Neuronal stem cell (in vitro differentiated cells): ENCODE results near the gene UCMA. TPM values are rescaled to one million over a fixed set of nuclear protein-coding genes. Genes with fewer than 3 reads are reported as not detected.

Source experiments
- DNase-seq: peaks from one replicate; pipeline ENCODE4 v3.0.0-alpha.2; 2013; ENCODE audit warnings: low spot score
- H2AFZ ChIP-seq: one replicate; pipeline ENCODE4 v1.6.1; 2013; ENCODE audit warnings: mild to moderate bottlenecking, low read length, inconsistent platforms
- H2AK5ac ChIP-seq: 2 replicates; pipeline ENCODE4 v1.6.1; 2013; ENCODE audit warnings: low read depth, mild to moderate bottlenecking, inconsistent platforms, low read length, moderate library complexity, mixed read lengths
- H2BK120ac ChIP-seq: 2 replicates; pipeline ENCODE4 v1.6.1; 2013; ENCODE audit warnings: low read depth, mild to moderate bottlenecking, inconsistent platforms, low read length, moderate library complexity, mixed read lengths
- H2BK12ac ChIP-seq: one replicate; pipeline ENCODE4 v1.6.1; 2013; ENCODE audit warnings: low read length, inconsistent platforms
- H2BK15ac ChIP-seq: 2 replicates; pipeline ENCODE4 v1.6.1; 2013; ENCODE audit warnings: mild to moderate bottlenecking, low read length, inconsistent platforms, mixed read lengths
- H2BK5ac ChIP-seq: one replicate; pipeline ENCODE4 v1.6.1; 2013; ENCODE audit warnings: inconsistent platforms, mild to moderate bottlenecking, low read length, moderate library complexity
- H3K14ac ChIP-seq: one replicate; pipeline ENCODE4 v1.6.1; 2013; ENCODE audit warnings: low read length, inconsistent platforms
- H3K18ac ChIP-seq: 2 replicates; pipeline ENCODE4 v1.6.1; 2013; ENCODE audit warnings: low read length, inconsistent platforms
- H3K23ac ChIP-seq: 2 replicates; pipeline ENCODE4 v1.6.1; 2013; ENCODE audit warnings: low read depth, mild to moderate bottlenecking, mixed read lengths, low read length, inconsistent platforms; ENCODE audit not compliant: poor library complexity
- H3K27ac ChIP-seq: replicated peaks from 3 replicates; pipeline ENCODE4 v1.5.1; 2013; ENCODE audit warnings: low read length, inconsistent platforms
- H3K27me3 ChIP-seq, 3 experiments: 2 replicates each; pipeline ENCODE4 v1.6.1; 2013; ENCODE audit warnings: low read length in 3 of 3, mild to moderate bottlenecking in 2 of 3, inconsistent platforms in 1 of 3, low read depth in 1 of 3, mixed read lengths in 1 of 3, moderate library complexity in 1 of 3; ENCODE audit not compliant: control insufficient read depth in 3 of 3, insufficient read depth in 3 of 3
- H3K36me3 ChIP-seq, 2 donors: replicated peaks in 1 of 2; 2 replicates each; pipeline ENCODE4 v1.6.1; 2013; ENCODE audit warnings: low read length in 2 of 2; ENCODE audit not compliant: control insufficient read depth in 2 of 2, insufficient read depth in 2 of 2
- H3K4ac ChIP-seq: 2 replicates; pipeline ENCODE4 v1.6.1; 2013; ENCODE audit warnings: inconsistent platforms, mild to moderate bottlenecking, low read length, moderate library complexity
- H3K4me1 ChIP-seq, 2 donors: 1 replicate in 1 of 2; 2 replicates in 1 of 2; pipeline ENCODE4 v1.6.1; 2013; ENCODE audit warnings: low read length in 2 of 2, low read depth in 1 of 2; ENCODE audit not compliant: control insufficient read depth in 2 of 2, insufficient read depth in 1 of 2
- H3K4me2 ChIP-seq: one replicate; pipeline ENCODE4 v1.6.1; 2013; ENCODE audit warnings: mild to moderate bottlenecking, low read length, inconsistent platforms; ENCODE audit not compliant: insufficient read depth, poor library complexity, severe bottlenecking
- H3K4me3 ChIP-seq, 2 donors: 2 replicates each; pipeline ENCODE4 v1.5.1; 2013; ENCODE audit warnings: low read length in 2 of 2, mild to moderate bottlenecking in 2 of 2, inconsistent platforms in 1 of 2, moderate library complexity in 1 of 2
- H3K79me1 ChIP-seq: one replicate; pipeline ENCODE4 v1.6.1; 2013; ENCODE audit warnings: low read depth, mild to moderate bottlenecking, inconsistent platforms, low read length, moderate library complexity
- H3K9ac ChIP-seq: one replicate; pipeline ENCODE4 v1.6.1; 2013; ENCODE audit warnings: mild to moderate bottlenecking, low read depth, low read length, inconsistent platforms; ENCODE audit not compliant: poor library complexity
- H3K9me3 ChIP-seq, 2 donors: replicated peaks in 1 of 2; 2 replicates each; pipeline versions ENCODE3 to v1.6.1; 2013; ENCODE audit warnings: low read length in 2 of 2, mild to moderate bottlenecking in 2 of 2, inconsistent platforms in 1 of 2, low read depth in 1 of 2, mixed read lengths in 1 of 2, moderate library complexity in 1 of 2; ENCODE audit not compliant: control insufficient read depth in 2 of 2, insufficient read depth in 1 of 2
- H4K8ac ChIP-seq: one replicate; pipeline ENCODE4 v1.6.1; 2013; ENCODE audit warnings: low read depth, mild to moderate bottlenecking, inconsistent platforms, low read length, moderate library complexity
- H4K91ac ChIP-seq: one replicate; pipeline ENCODE4 v1.6.1; 2013; ENCODE audit warnings: low read length, low read depth, mild to moderate bottlenecking, inconsistent platforms; ENCODE audit not compliant: poor library complexity
- WGBS, 2 donors: extraction: QIAGEN DNeasy Blood & Tissue Kit; methylation state at CpG; one replicate each; pipeline ENCODE4 v1.1.7; 2013; ENCODE audit warnings: missing lambda C conversion rate in 2 of 2, mixed read lengths in 1 of 2; ENCODE audit not compliant: insufficient read length in 2 of 2, insufficient replicate concordance in 1 of 2; ENCODE audit errors: extremely low coverage in 2 of 2; 5-methylcytosine and 5-hydroxymethylcytosine counted together
- small RNA-seq: library from polyadenylated mRNA; stranded (forward); fragments of <200 nt; extraction: miRNeasy Mini kit (QIAGEN cat#:217004); gene quantifications from one replicate; pipeline ENCODE3, GENCODE V24; 2013; ENCODE audit not compliant: insufficient read depth

The UCMA gene

GRCh38 chr10:13182424-13182823 is 51.8 kb downstream of the UCMA start:
- H2AFZ ChIP-seq, result no peak overlapping the region
- no CpG with 5 or more reads among the region's 1 CpG for WGBS, 2 donors

GRCh38 chr10:13180788-13181187 is 53.4 kb downstream of the UCMA start:
- Histone ChIP-seq H3K4me3 (no peak overlapping the region), H3K4ac (no peak overlapping the region), H2BK5ac (no peak overlapping the region), H4K91ac (no peak overlapping the region), H2AK5ac (no peak overlapping the region), H3K4me1 (no peaks in the 10 kb centered on the region), H2AFZ (no peak overlapping the region), H2BK120ac (no peak overlapping the region), H3K23ac (no peak overlapping the region), H4K8ac (no peak overlapping the region), H3K14ac (no peak overlapping the region), H3K9ac (no peak overlapping the region), H3K9me3 (peaks cover 2 to 4% of the 10 kb centered on the region in 2 donors), H3K27ac (no peak overlapping the region), H3K18ac (no peak overlapping the region), H3K27me3 (no peaks in the 10 kb centered on the region), H2BK15ac (no peak overlapping the region), H3K4me2 (no peak overlapping the region), H3K79me1 (no peaks in the 10 kb centered on the region), H3K36me3 (peaks cover 37 to 99% of the 10 kb centered on the region in 2 donors), H2BK12ac (no peak overlapping the region)
- DNase-seq, result no peak
- WGBS, 2 donors, result no CpG with 5 or more reads among the region's 4 CpGs

More at GRCh38 chr10:13182424-13182823, 51.8 kb downstream of the UCMA start:
- Histone ChIP-seq H4K91ac (no peak overlapping the region), H3K9me3 (peaks cover 4 to 19% of the 10 kb centered on the region in 2 donors), H3K23ac (no peak overlapping the region), H2BK5ac (no peak overlapping the region), H3K14ac (no peak overlapping the region), H2BK12ac (no peak overlapping the region), H2BK15ac (no peak overlapping the region), H3K4me3 (no peak overlapping the region), H3K79me1 (no peaks in the 10 kb centered on the region), H3K27me3 (no peaks in the 10 kb centered on the region), H3K4me1 (no peaks in the 10 kb centered on the region), H3K4me2 (no peak overlapping the region), H2BK120ac (no peak overlapping the region), H3K4ac (no peak overlapping the region), H3K36me3 (peaks cover 45 to 99% of the 10 kb centered on the region in 2 donors), H2AK5ac (no peak overlapping the region), H3K27ac (no peak overlapping the region), H3K9ac (no peak overlapping the region), H3K18ac (no peak overlapping the region), H4K8ac (no peak overlapping the region)
- no peak for DNase-seq

- H3K9ac ChIP-seq, result no peak overlapping the region
- H3K4me3 ChIP-seq, result no peak overlapping the region
- H2BK120ac ChIP-seq, result no peak overlapping the region
- no peak overlapping the region for H3K23ac ChIP-seq
- peaks cover 28 to 98% of the 10 kb centered on the region in 2 donors for H3K36me3 ChIP-seq
- H4K8ac ChIP-seq, result no peak overlapping the region
- no peak overlapping the region for H2BK12ac ChIP-seq
- no peak overlapping the region for H3K4me2 ChIP-seq
- no peak overlapping the region for H3K27ac ChIP-seq
- no CpG with 5 or more reads among the region's 2 CpGs for WGBS, 2 donors
- no peak overlapping the region for H2AFZ ChIP-seq
- no peak overlapping the region for H3K18ac ChIP-seq
- no peaks in the 10 kb centered on the region for H3K9me3 ChIP-seq
- no peak overlapping the region for H2BK5ac ChIP-seq
- no peak overlapping the region for H3K14ac ChIP-seq
- H2BK15ac ChIP-seq, result no peak overlapping the region
- no peak overlapping the region for H2AK5ac ChIP-seq
- H4K91ac ChIP-seq, result no peak overlapping the region
- no peak overlapping the region for H3K4ac ChIP-seq
- DNase-seq, result no peak
- no peaks in the 10 kb centered on the region for H3K79me1 ChIP-seq
- H3K27me3 ChIP-seq, result no peaks in the 10 kb centered on the region
- H3K4me1 ChIP-seq, result no peaks in the 10 kb centered on the region
These were observed 60.6 kb downstream of the UCMA start for GRCh38 chr10:13173616-13174015.

Small RNAs within 50 kb of the gene (small RNA-seq; reads per million reads assigned to genes)
- gene RNU6-6P, result not detected
